ENCODE measurements around the gene RHBDF1.

Gene RHBDF1

GRCh38 chr16:72561-73548 lies at the start of gene RHBDF1:
TSS of gene RHBDF1 (minus strand) at chr16:72631. CDS start at chr16:65015, 7,616 bp downstream.
- no peak for DNase-seq

GRCh38 chr16:120756-121155 lies 48.3 kb upstream of the RHBDF1 start:
- no peak for DNase-seq

- DNase-seq: no peak
Measured at GRCh38 chr16:119835-120491, 47.5 kb upstream of the RHBDF1 start.

GRCh38 chr16:119295-119694 lies 46.9 kb upstream of the RHBDF1 start:
- no peak for DNase-seq

- no peak for DNase-seq
Measured at GRCh38 chr16:118857-119256, 46.4 kb upstream of the RHBDF1 start.

GRCh38 chr16:117379-118365 lies 45.2 kb upstream of the RHBDF1 start:
- peak; percentile 87 for DNase-seq

- no peak for DNase-seq
Measured at GRCh38 chr16:116015-116414, 43.6 kb upstream of the RHBDF1 start.

- no peak for DNase-seq
Measured at GRCh38 chr16:114327-114726, 41.9 kb upstream of the RHBDF1 start.

- no peak for DNase-seq
Measured at GRCh38 chr16:112153-112840, 39.9 kb upstream of the RHBDF1 start.

- DNase-seq: peak; percentile 77
Measured at GRCh38 chr16:106623-107324, 34.3 kb upstream of the RHBDF1 start.

GRCh38 chr16:105521-105920 lies 33.1 kb upstream of the RHBDF1 start:
- DNase-seq: no peak

- DNase-seq: no peak
Measured at GRCh38 chr16:104928-105327, 32.5 kb upstream of the RHBDF1 start.

GRCh38 chr16:104355-104754 lies 31.9 kb upstream of the RHBDF1 start:
- DNase-seq: no peak

- DNase-seq: no peak
Measured at GRCh38 chr16:102060-102855, 29.8 kb upstream of the RHBDF1 start.

- no peak for DNase-seq
Measured at GRCh38 chr16:101586-101985, 29.2 kb upstream of the RHBDF1 start.

- DNase-seq: no peak
Measured at GRCh38 chr16:100989-101388, 28.6 kb upstream of the RHBDF1 start.

- DNase-seq: no peak
Measured at GRCh38 chr16:97822-98221, 25.4 kb upstream of the RHBDF1 start.

- DNase-seq: peak; percentile 83
Measured at GRCh38 chr16:96935-97381, 24.5 kb upstream of the RHBDF1 start.

- DNase-seq: no peak
Measured at GRCh38 chr16:94918-95265, 22.5 kb upstream of the RHBDF1 start.

- DNase-seq: peak; percentile 37
Measured at GRCh38 chr16:92431-93339, 20.3 kb upstream of the RHBDF1 start.
